Astrocyte (in vitro differentiated cells and primary cell): Measurements from ENCODE around the gene SUSD6. TPM values are rescaled to one million over a fixed set of nuclear protein-coding genes. Genes with fewer than 3 reads are reported as not detected.

Experiments used
- DNase-seq: peaks from one replicate; pipeline ENCODE4 v3.0.0-alpha.2; 2010; ENCODE audit warnings: low read depth
- FAIRE-seq: peaks from 2 replicates; lab custom pipeline; 2011; peaks lifted over from hg19 to GRCh38; lab: Jason Lieb, UNC
- H2AFZ ChIP-seq: 2 replicates; pipeline ENCODE4 v1.6.0; 2012; ENCODE audit warnings: low read depth, low read length, inconsistent platforms
- H3K27ac ChIP-seq: 2 replicates; pipeline ENCODE4 v1.5.1; 2011; ENCODE audit warnings: low read depth, low read length, inconsistent platforms
- H3K27me3 ChIP-seq: 2 replicates; pipeline ENCODE4 v1.6.0; 2011; ENCODE audit warnings: low read length, inconsistent platforms; ENCODE audit not compliant: insufficient read depth
- H3K36me3 ChIP-seq: 2 replicates; pipeline ENCODE4 v1.5.1; 2011; ENCODE audit warnings: low read length, inconsistent platforms; ENCODE audit not compliant: insufficient read depth
- H3K4me1 ChIP-seq: 2 replicates; pipeline ENCODE4 v1.5.1; 2011; ENCODE audit warnings: low read length, inconsistent platforms; ENCODE audit not compliant: insufficient read depth
- H3K4me2 ChIP-seq: 2 replicates; pipeline ENCODE4 v1.6.0; 2012; ENCODE audit warnings: low read length, inconsistent platforms
- H3K4me3 ChIP-seq: 2 replicates; pipeline ENCODE4 v1.5.1; 2011; ENCODE audit warnings: low read depth, mild to moderate bottlenecking, low read length, inconsistent platforms; ENCODE audit not compliant: insufficient read depth
- H3K79me2 ChIP-seq: 2 replicates; pipeline ENCODE4 v1.6.0; 2012; ENCODE audit warnings: mild to moderate bottlenecking, low read length, inconsistent platforms; ENCODE audit not compliant: insufficient read depth
- H3K9ac ChIP-seq: 2 replicates; pipeline ENCODE4 v1.6.0; 2012; ENCODE audit warnings: mild to moderate bottlenecking, low read length, inconsistent platforms
- H3K9me3 ChIP-seq: 2 replicates; pipeline ENCODE4 v1.5.1; 2012; ENCODE audit warnings: low read depth, mild to moderate bottlenecking, low read length, inconsistent platforms; ENCODE audit not compliant: insufficient read depth
- H4K20me1 ChIP-seq: 2 replicates; pipeline ENCODE4 v1.6.0; 2012; ENCODE audit warnings: low read length, inconsistent platforms; ENCODE audit not compliant: insufficient read depth
- H3K27ac Mint-ChIP-seq: one replicate; pipeline ENCODE4 v1.8.0; 2021; ENCODE audit warnings: mild to moderate bottlenecking, mixed read lengths; ENCODE audit not compliant: unreplicated experiment
- H3K27me3 Mint-ChIP-seq: one replicate; pipeline ENCODE4 v1.8.0; 2021; ENCODE audit warnings: low read depth, mixed read lengths; ENCODE audit not compliant: unreplicated experiment
- H3K36me3 Mint-ChIP-seq: one replicate; pipeline ENCODE4 v1.8.0; 2021; ENCODE audit warnings: low read depth, mixed read lengths; ENCODE audit not compliant: unreplicated experiment
- H3K4me1 Mint-ChIP-seq: one replicate; pipeline ENCODE4 v1.8.0; 2021; ENCODE audit warnings: low read depth, mixed read lengths; ENCODE audit not compliant: unreplicated experiment
- H3K4me3 Mint-ChIP-seq: one replicate; pipeline ENCODE4 v1.8.0; 2021; ENCODE audit warnings: mild to moderate bottlenecking, moderate library complexity, mixed read lengths; ENCODE audit not compliant: unreplicated experiment
- H3K9me3 Mint-ChIP-seq: one replicate; pipeline ENCODE4 v1.8.0; 2021; ENCODE audit warnings: mild to moderate bottlenecking, mixed read lengths; ENCODE audit not compliant: unreplicated experiment
- EZH2 ChIP-seq: IDR thresholded peaks from 2 replicates; pipeline ENCODE4 v1.6.1; 2012; ENCODE audit warnings: mild to moderate bottlenecking, low read length, inconsistent platforms; ENCODE audit not compliant: insufficient read depth
- total RNA-seq: library from RNA; stranded (reverse); gene quantifications from 2 replicates; pipeline ENCODE4 v1.2.1, GENCODE V29; 2021
- TF ChIP-seq, protein P1 (sequence below): IDR thresholded peaks from 2 replicates; pipeline ENCODE4 v1.5.1; 2011; ENCODE audit warnings: low read depth, mild to moderate bottlenecking, inconsistent platforms, low read length, moderate library complexity; ENCODE audit not compliant: insufficient read depth

SUSD6 gene
- total RNA-seq, 1 donor from 2014 or later, result 25.6 TPM

DNA sequence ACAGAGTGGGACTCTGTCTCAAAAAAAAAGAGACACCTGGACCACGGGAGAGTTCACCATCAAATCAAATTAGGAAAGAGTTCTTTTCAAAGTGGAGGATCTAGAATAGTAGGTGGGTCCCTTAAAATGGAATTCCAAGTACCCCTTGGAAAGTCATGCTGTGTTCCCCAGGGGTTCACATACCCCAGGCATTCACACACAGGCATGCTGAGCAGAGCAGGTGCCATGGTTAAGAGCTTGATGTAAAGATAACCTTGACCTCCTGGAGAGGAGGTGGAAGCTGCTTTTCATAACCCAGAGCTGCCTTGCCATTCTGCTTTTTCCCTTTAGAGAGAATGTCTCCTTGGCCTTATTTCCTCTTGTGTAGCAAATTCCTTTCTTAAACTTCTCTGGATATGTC is 141.4 kb downstream of the SUSD6 start:
- FAIRE-seq, result no peak

DNA sequence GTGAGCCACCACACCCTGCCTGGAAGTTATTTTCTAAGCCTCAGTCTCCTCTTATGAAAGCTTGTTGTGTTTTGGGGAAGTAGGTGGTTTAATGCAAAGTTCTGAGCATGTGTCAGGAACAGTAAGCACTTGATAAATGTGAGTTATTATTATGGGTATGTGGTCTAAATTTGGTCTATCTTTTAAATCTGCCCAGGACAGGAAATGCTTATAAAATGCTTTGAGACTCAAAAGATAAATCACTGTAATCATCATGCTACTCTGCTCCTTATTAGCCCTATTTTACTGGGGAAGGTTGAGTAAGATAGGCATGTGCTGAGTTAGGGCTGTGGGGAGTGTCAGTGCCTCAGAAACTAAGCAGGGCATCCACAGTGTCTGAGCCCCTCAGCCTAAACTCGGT is 142.5 kb downstream of the SUSD6 start:
- Histone ChIP-seq H3K4me3 (no peak overlapping the region), H3K27me3 (no peaks in the 10 kb centered on the region), H3K9ac (no peak overlapping the region), H3K36me3 (no peaks in the 10 kb centered on the region), H3K79me2 (no peaks in the 10 kb centered on the region), H2AFZ (no peak overlapping the region), H3K9me3 (no peaks in the 10 kb centered on the region), H3K4me2 (no peak overlapping the region), H3K4me1 (no peaks in the 10 kb centered on the region), H4K20me1 (no peaks in the 10 kb centered on the region), H3K27ac (no peak overlapping the region)
- Mint-ChIP-seq H3K36me3 (no peaks in the 10 kb centered on the region), H3K9me3 (no peaks in the 10 kb centered on the region), H3K4me3 (no peak overlapping the region), H3K4me1 (no peaks in the 10 kb centered on the region), H3K27me3 (peaks cover 2% of the 10 kb centered on the region), H3K27ac (no peak overlapping the region)
- no peak for TF ChIP-seq EZH2
- TF ChIP-seq, protein P1, sequence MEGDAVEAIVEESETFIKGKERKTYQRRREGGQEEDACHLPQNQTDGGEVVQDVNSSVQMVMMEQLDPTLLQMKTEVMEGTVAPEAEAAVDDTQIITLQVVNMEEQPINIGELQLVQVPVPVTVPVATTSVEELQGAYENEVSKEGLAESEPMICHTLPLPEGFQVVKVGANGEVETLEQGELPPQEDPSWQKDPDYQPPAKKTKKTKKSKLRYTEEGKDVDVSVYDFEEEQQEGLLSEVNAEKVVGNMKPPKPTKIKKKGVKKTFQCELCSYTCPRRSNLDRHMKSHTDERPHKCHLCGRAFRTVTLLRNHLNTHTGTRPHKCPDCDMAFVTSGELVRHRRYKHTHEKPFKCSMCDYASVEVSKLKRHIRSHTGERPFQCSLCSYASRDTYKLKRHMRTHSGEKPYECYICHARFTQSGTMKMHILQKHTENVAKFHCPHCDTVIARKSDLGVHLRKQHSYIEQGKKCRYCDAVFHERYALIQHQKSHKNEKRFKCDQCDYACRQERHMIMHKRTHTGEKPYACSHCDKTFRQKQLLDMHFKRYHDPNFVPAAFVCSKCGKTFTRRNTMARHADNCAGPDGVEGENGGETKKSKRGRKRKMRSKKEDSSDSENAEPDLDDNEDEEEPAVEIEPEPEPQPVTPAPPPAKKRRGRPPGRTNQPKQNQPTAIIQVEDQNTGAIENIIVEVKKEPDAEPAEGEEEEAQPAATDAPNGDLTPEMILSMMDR, result no peak
- FAIRE-seq (no peak), DNase-seq (no peak)

More for the DNA sequence above, 141.4 kb downstream of the SUSD6 start:
- Histone ChIP-seq H3K4me3 (no peak overlapping the region), H2AFZ (no peak overlapping the region), H4K20me1 (no peaks in the 10 kb centered on the region), H3K27ac (no peak overlapping the region), H3K27me3 (no peaks in the 10 kb centered on the region), H3K79me2 (no peaks in the 10 kb centered on the region), H3K9ac (no peak overlapping the region), H3K9me3 (no peaks in the 10 kb centered on the region), H3K36me3 (no peaks in the 10 kb centered on the region), H3K4me2 (no peak overlapping the region), H3K4me1 (no peaks in the 10 kb centered on the region)
- H3K9me3 Mint-ChIP-seq, result no peaks in the 10 kb centered on the region
- no peak for TF ChIP-seq EZH2
- TF ChIP-seq, protein P1, result no peak
- peaks cover 2% of the 10 kb centered on the region for H3K27me3 Mint-ChIP-seq
- no peaks in the 10 kb centered on the region for H3K4me1 Mint-ChIP-seq
- no peak overlapping the region for H3K4me3 Mint-ChIP-seq
- no peak for DNase-seq
- H3K36me3 Mint-ChIP-seq, result no peaks in the 10 kb centered on the region
- no peak overlapping the region for H3K27ac Mint-ChIP-seq

DNA sequence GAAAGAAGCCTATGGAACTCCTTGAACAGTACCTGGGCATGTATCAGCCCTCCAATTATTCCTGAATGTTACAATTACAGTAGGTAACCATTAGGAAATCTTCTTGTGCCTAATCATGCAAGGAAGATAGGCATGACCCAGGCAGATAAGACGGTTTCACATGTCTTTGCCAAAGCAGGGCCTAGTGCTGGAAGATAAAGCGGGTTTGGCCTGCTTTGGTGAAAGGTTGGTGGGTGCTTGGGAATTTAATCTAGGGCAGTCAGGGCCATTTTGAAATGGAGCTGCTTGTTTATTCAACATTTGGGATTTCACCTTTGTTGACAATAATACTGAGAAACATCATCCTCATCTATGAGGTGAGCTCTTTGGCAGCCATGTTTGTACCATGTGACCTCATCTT is 143.1 kb downstream of the SUSD6 start:
- no peak overlapping the region for H2AFZ ChIP-seq
- H3K4me3 ChIP-seq, result no peak overlapping the region
- Mint-ChIP-seq H3K9me3 (no peaks in the 10 kb centered on the region), H3K27me3 (peaks cover 2% of the 10 kb centered on the region), H3K4me3 (no peak overlapping the region), H3K4me1 (no peaks in the 10 kb centered on the region), H3K36me3 (no peaks in the 10 kb centered on the region), H3K27ac (no peak overlapping the region)
- H3K4me2 ChIP-seq, result no peak overlapping the region
- no peak overlapping the region for H3K27ac ChIP-seq
- H3K9ac ChIP-seq, result no peak overlapping the region
- H3K9me3 ChIP-seq, result no peaks in the 10 kb centered on the region
- FAIRE-seq, result no peak
- no peaks in the 10 kb centered on the region for H3K4me1 ChIP-seq
- no peak for TF ChIP-seq EZH2
- TF ChIP-seq, protein P1, result no peak
- H4K20me1 ChIP-seq, result no peaks in the 10 kb centered on the region
- no peaks in the 10 kb centered on the region for H3K36me3 ChIP-seq
- no peaks in the 10 kb centered on the region for H3K27me3 ChIP-seq
- no peaks in the 10 kb centered on the region for H3K79me2 ChIP-seq
- no peak for DNase-seq
